Thyroid gland (tissue), 4 donors: ENCODE data around the gene UBXN4. TPM values are rescaled to one million over a fixed set of nuclear protein-coding genes. Genes with fewer than 3 reads are reported as not detected.

Experiments
- DNase-seq, 2 donors: peaks; one replicate each; pipeline ENCODE4 v3.0.0-alpha.2; 2019
- H3K27ac ChIP-seq, 3 donors: fragments of 200-600 bp; sonication (generic); 1 replicate in 2 of 3; 2 replicates in 1 of 3; pipeline ENCODE4 v1.5.1; 2016 to 2019; ENCODE audit warnings: mild to moderate bottlenecking in 1 of 3, moderate library complexity in 1 of 3
- H3K27me3 ChIP-seq: fragments of 200-600 bp; sonication (generic); one replicate; pipeline ENCODE4 v1.5.1; 2019
- H3K36me3 ChIP-seq, 2 donors: fragments of 200-600 bp; sonication (generic); one replicate each; pipeline ENCODE4 v1.5.1; 2016 to 2019
- H3K4me1 ChIP-seq, 2 donors: fragments of 200-600 bp; sonication (generic); one replicate each; pipeline ENCODE4 v1.5.1; 2017 to 2019
- H3K4me3 ChIP-seq, 3 donors: fragments of 200-600 bp; sonication (generic); replicated peaks in 1 of 3; 1 replicate in 2 of 3; 2 replicates in 1 of 3; pipeline ENCODE4 v1.5.1; 2016; ENCODE audit warnings: mild to moderate bottlenecking in 1 of 3
- H3K9me3 ChIP-seq: fragments of 200-600 bp; sonication (generic); one replicate; pipeline ENCODE4 v1.5.1; 2017
- POLR2A ChIP-seq, 2 donors: fragments of 450-650 bp; IDR thresholded peaks; one replicate each; pipeline ENCODE4 v1.6.1; 2017; ENCODE audit warnings: antibody characterized with exemption in 2 of 2, mild to moderate bottlenecking in 2 of 2, moderate library complexity in 1 of 2
- WGBS, 2 donors: methylation state at CpG; one replicate each; pipeline ENCODE4 v1.1.5; 2017; 5-methylcytosine and 5-hydroxymethylcytosine counted together
- intact Hi-C: fragments of 100-400 bp; cut with DNase I; formaldehyde crosslinking; loops from one replicate; pipeline ENCODE4 v1.15.1; 2023
- small RNA-seq: library from RNA; depleted of rRNA; stranded (forward); fragments of <200 nt; gene quantifications from one replicate; pipeline ENCODE3, GENCODE V24; 2016
- total RNA-seq, 4 donors: library from RNA; depleted of rRNA; stranded (reverse); fragments of >200 nt; gene quantifications; one replicate each; pipeline ENCODE4 v1.2.3, GENCODE V29; 2016
- TF ChIP-seq, protein P1 (sequence below), 6 experiments: fragments of 200-600 bp in 3 of 6; fragments of 450-650 bp in 3 of 6; sonication (generic) in 3 of 6; IDR thresholded peaks; one replicate each; pipeline ENCODE4 v1.5.1; 2016 to 2019; ENCODE audit warnings: antibody characterized with exemption in 6 of 6, mild to moderate bottlenecking in 2 of 6, inconsistent platforms in 1 of 6, moderate library complexity in 1 of 6

The UBXN4 gene
- total RNA-seq, 4 donors from 2014 or later = 83.6 to 134 (median 98.6) TPM

DNA sequence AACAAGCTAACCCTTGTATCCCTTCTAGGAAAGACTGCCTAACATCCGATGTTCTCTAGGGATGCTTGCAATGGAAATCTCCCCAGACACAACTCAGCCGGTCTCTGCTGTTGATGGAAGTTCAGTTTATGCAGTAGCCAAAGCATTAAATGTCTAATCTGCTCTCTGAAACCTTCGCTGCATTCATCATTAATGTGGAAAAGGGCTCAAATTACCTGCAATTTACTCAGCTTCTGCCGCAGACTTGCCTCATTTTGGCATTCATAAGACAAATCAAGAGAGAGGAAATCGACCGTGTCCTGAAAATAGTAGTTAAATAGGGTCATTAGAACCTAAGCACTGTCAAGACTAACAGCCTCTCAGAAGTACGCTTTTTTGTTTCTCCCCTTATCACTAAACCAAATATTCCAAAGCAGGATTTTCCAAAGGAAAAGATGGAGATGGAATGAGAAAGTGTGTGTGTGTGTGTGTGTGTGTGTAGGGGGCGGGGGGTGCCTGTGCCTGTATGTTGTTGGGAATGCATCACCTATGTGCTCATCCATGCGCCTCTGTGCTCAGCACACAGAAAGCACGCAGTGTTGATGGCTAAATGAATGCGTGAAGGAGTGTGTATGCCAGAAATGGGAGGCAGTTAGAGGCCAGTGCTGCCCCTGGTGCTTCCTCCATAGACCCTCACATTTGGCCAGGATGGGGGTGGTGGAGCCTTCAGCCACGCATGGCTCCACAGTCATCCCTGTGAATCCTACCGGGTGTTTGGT, 87.9 kb downstream of the UBXN4 start:
- Histone ChIP-seq H3K27ac (no peak overlapping the region), H3K36me3 (no peaks in the 10 kb centered on the region), H3K27me3 (no peaks in the 10 kb centered on the region), H3K4me1 (no peaks in the 10 kb centered on the region), H3K9me3 (no peaks in the 10 kb centered on the region), H3K4me3 (no peak overlapping the region)
- TF ChIP-seq, protein P1, sequence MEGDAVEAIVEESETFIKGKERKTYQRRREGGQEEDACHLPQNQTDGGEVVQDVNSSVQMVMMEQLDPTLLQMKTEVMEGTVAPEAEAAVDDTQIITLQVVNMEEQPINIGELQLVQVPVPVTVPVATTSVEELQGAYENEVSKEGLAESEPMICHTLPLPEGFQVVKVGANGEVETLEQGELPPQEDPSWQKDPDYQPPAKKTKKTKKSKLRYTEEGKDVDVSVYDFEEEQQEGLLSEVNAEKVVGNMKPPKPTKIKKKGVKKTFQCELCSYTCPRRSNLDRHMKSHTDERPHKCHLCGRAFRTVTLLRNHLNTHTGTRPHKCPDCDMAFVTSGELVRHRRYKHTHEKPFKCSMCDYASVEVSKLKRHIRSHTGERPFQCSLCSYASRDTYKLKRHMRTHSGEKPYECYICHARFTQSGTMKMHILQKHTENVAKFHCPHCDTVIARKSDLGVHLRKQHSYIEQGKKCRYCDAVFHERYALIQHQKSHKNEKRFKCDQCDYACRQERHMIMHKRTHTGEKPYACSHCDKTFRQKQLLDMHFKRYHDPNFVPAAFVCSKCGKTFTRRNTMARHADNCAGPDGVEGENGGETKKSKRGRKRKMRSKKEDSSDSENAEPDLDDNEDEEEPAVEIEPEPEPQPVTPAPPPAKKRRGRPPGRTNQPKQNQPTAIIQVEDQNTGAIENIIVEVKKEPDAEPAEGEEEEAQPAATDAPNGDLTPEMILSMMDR (IDR thresholded peaks at IDR 0.05) = no peak
- TF ChIP-seq POLR2A (IDR thresholded peaks at IDR 0.05) = no peak
- DNase-seq = no peak
- WGBS, 2 donors = 76 to 83% methylated on average over 13 of the region's 13 CpGs
- intact Hi-C loops = no loop called here

DNA sequence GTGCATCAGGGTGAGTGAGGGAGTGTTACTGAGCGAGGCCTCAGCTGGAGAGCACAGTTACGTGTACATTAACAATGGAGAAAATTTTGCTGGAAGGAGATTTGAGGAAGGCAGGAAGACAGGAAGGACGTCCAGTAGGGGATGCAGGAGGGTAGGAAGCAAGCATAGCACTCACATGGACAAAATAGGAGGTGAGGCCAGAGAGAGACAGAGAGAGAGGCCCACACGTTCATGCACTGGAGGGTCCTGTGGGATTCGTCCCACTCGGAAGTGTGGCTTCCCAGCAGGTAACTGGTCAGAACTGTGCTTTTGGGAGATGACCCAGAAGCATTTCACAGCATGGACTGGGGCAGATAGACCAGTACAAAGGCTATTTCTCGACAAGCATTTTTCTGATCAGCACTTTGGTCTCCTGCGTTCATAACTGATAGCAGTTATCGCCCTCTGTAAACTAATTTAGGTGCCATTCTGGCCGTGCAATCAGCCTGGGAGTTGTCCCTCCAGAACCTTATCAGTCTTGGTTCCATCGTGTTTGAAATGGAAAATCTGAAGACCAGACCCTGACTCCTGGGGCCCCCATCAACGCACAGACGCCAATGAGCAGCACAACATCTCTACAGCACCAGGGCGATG, 89.6 kb downstream of the UBXN4 start:
- Histone ChIP-seq H3K4me3 (no peak overlapping the region), H3K27me3 (no peaks in the 10 kb centered on the region), H3K4me1 (no peaks in the 10 kb centered on the region), H3K9me3 (no peaks in the 10 kb centered on the region), H3K36me3 (no peaks in the 10 kb centered on the region), H3K27ac (no peak overlapping the region)
- intact Hi-C loops = no loop called here
- WGBS, 2 donors = 86 to 88% methylated on average over 14 of the region's 14 CpGs
- TF ChIP-seq, protein P1 (IDR thresholded peaks at IDR 0.05) = no peak
- TF ChIP-seq POLR2A (IDR thresholded peaks at IDR 0.05) = no peak
- DNase-seq = no peak

DNA sequence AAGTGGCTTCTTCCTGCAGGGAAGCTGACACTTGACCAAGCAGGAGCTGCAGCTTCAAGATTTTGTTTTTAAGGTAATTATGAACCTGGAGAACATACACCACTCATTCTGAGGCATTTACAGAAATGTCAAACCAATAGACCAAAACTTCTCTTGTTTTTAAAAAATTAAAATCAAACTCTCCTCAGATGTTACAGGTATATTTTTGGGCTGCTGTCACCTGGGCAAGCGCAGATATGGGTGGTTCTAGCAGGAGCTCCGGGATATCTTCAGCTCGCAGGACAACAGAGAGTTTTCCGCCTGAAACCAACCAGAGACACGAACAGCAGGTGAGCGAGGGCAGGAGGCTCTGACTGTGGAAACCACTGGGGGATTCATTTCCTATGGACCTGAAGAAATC, 91.2 kb downstream of the UBXN4 start:
- Histone ChIP-seq H3K4me3 (no peak overlapping the region), H3K4me1 (no peaks in the 10 kb centered on the region), H3K36me3 (no peaks in the 10 kb centered on the region), H3K27me3 (no peaks in the 10 kb centered on the region), H3K27ac (no peak overlapping the region), H3K9me3 (no peaks in the 10 kb centered on the region)
- intact Hi-C loops = no loop called here
- DNase-seq = no peak
- TF ChIP-seq POLR2A (IDR thresholded peaks at IDR 0.05) = no peak
- TF ChIP-seq, protein P1 (IDR thresholded peaks at IDR 0.05) = no peak
- 83 to 95% methylated on average over 6 of the region's 6 CpGs for WGBS, 2 donors

Small RNA genes within 50 kb of the gene (small RNA-seq; reads per million reads assigned to genes)
- gene RF00019 = not detected

Other genes starting within 250 kb of the UBXN4 start
- 10 to 100 TPM in 2 of 4 donors, 1 to 10 TPM in 2; 3.1 to 12.2 (median 9.3) TPM for gene ZRANB3, start 210.6 kb upstream of the UBXN4 start, total RNA-seq
- 10 to 100 TPM; 24.0 to 40.4 (median 30.4) TPM for gene R3HDM1, start 210.4 kb upstream of the UBXN4 start, total RNA-seq
- under 1 TPM in 1 of 4 donors, not detected in 3; 0.24 TPM for gene LCT, start 95.3 kb downstream of the UBXN4 start, total RNA-seq
- 1 to 10 TPM; 5.9 to 9.5 (median 7.1) TPM for gene MCM6, start 134.6 kb downstream of the UBXN4 start, total RNA-seq
- gene DARS1, start 243.8 kb downstream of the UBXN4 start, total RNA-seq = 10 to 100 TPM; 69.6 to 94.4 (median 75.9) TPM